Measurements from ENCODE around the gene QKI.
A peak's percentile ranks its signal among the peaks of the same experiment; 100 is the strongest.
"Not testable (repeated sequence)": the region's sequence is repeated elsewhere in the genome, so short reads cannot be mapped to it uniquely, and the experiment has no call there.

Gene QKI

DNA sequence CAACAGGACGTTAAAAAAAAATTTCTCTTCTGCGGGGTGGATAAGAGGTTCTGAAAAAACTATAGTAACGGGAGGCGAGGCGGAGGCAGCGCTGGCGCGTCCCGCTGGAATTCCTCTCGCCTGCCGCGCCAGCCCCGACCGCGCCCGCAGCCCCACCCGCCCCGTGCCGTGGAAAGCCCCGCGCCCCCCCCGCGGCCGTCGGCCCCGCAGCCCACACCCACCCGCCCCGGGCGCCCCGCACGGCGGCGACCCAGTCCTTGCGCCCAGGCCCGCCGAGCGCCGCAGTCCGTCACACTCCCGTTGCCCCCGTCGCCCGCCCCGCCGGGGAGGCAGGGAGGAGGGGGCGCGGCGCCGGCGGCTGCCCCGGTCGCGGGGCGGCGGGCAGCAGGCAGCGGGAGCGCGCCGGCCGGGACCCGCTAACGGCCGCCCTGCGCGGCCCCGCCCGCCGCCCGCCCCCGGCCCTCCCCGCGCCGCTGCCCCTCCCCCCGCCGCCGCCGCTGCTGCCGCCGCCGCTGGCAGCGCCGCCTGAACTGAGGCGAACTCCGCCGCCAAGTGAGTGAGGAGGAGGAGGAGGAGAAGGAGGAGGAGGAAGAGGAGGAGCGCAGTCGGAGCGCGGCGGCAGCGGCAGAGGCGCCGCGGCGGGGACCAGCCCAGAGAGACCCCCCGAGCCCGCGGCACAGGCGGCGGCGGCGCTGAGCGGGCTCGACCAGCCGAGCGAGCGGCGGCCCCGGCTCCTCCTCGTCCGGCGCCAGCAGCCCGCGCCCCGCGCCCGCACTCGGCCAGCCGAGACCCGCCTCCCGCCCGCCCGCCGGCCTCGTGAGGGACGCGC lies at the start of gene QKI:
TSS of gene QKI (plus strand) at position 602 of the 829 bp plus-strand sequence. CDS start 476 bp downstream, outside the sequence.
- DNase-seq (ENCODE audit: low read depth in 2 of 2), result peak; percentile 61 to 64

DNA sequence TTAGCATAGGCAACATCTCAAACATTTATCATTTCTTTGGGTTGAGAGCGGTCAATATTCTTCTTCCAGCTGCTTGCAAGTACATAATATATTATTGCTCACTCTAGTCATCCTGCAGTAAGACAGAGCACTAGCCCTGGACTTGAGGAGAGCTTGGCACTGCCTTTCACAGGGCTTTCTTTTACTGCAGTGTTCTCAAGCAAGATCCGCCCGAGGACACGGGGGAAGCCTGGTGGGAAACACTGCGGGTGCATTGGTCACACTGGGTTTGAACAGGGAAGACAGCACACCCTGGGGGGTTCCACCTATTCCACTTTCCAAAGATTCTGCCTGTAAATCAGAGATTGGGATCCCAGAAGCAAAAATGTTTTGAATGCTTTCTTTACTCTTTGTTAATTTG lies 48.2 kb upstream of the QKI start:
- DNase-seq (ENCODE audit: low read depth in 2 of 2), result no peak

DNA sequence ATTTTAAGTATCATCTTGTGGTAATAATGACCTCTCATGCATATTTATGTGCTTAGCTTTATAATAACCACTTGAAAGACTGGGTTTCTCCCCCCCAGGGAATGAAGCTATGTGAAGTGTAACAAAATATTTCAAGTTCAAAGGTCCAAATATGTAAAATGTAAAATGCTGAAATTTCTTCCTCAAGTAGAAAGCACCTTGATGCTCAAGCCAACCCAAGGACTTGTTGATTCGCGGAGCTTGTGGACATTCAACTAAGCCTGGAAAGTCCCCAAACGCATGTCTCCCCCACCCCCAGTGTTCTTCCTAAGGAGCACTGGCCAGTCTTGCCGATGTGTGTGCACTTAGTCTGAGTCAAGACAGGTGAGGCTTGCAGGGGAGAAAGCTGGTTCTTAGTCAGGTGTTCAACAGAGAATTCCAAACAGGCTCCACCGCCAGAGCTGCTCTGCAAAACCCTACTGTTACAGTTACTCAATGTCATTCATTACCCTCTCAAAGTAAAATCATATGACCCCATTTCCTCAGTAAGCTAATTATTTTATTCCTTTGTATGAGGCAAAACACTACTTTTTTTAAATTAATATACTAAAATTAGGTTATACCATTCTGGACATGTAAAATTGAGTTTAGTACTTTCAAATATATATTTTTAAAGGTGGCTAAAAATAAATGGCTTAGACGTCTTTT lies 46.9 kb upstream of the QKI start:
- no peak for DNase-seq (ENCODE audit: low read depth in 2 of 2)

DNA sequence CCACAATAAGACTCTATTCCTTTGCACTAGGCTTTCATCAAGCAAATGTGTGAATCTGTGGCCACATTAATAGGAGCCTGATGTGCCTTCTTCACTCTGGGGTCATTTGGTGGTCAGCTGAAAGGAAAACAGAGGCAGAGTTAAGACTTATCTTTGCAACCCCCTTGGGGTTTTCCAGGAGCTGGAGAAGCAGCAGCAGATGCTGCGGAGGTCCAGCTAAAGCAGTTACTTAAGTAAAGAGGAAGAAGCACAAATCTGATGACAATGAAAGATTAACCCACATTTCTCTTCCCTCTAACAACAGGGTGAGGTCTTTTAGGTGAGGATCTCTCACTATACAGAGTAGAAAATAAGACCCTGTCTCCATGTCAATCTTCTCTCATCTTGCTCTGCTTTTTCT lies 45.4 kb upstream of the QKI start:
- DNase-seq (ENCODE audit: low read depth in 2 of 2), result no peak

DNA sequence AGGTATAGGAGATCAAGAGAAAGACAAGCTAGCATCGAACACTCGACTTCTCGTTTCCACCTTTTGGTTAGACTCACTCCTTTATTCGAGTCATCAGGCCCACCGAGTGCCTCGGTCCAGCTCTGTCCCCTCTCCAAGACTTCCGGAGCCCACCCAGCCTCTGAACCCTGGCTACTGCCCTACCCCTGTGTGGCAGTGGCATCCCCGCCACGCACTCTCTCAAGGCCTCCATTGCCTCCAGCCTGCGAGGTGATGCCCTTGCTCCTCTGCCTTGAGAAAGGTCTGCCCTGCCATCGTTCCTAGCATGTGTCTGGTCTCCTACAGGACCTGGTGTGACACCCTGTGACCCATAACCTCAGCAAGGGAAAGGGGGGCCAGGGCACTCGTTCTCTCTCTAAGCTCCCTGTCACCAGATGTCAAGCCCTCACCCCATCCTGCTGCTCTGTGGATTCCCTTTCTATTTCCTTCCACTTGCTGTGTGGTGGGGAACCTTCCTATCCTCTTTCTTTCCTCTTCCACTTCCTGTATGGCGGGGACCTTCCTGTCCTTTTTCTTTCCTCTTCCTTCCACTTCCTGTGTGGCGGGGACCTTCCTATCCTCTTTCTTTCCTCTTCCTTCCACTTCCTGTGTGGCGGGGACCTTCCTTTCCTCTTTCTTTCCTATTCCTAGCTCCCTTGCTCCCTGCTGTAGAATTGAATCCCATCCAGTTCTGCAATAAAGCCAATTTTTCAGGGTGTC lies 44.7 kb upstream of the QKI start:
- DNase-seq (ENCODE audit: low read depth in 2 of 2), result no peak

DNA sequence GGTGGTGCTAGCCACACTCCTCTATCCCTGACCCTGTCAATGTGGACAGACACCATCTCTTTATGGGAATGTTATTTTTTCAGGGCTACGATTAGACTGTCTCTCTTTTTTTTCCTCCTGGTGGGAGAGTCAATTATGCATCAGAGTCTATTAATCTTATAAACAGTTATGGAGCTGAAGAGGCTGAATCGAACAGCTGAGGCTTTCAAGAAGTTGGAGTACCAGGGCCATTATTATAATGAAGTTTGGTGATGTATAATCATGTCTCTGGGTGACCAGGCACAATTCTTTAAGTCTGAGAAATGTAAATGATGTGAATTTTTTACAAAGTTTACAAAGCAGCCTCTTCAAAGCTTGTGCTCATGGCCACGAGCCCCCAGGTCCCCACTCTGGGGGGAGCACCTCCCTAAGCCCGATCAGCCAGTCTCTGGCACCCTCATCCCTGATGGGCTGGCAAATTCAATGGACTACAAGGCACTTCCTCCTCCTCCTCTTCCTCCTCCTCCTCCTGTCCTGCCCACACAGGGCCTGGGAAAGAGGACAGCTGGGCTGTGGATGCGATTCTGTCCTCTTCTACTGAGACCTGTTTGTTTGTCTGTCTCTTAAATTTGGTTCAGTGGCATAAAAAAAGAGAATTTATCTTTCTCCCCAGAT lies 43.9 kb upstream of the QKI start:
- no peak for DNase-seq (ENCODE audit: low read depth in 2 of 2)

DNA sequence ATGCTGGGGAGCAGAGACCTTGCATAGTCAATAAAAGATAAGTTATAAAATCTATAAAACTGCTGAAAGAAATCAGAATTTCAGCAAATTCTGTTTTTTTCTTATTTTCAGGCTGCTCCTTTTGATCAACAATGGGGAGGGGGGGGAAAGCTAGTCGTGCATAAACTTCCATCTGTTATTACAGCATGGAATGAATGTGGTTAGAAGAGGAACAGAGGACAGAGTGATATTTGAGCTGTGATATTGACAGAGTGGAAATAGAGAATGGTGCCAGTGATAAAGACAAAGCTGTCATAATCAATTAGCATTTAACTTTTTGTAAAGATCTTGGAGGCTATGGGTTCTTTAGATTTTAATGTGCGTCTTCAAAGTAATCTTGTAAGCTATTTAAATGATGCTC lies 43.4 kb upstream of the QKI start:
- no peak for DNase-seq (ENCODE audit: low read depth in 2 of 2)

DNA sequence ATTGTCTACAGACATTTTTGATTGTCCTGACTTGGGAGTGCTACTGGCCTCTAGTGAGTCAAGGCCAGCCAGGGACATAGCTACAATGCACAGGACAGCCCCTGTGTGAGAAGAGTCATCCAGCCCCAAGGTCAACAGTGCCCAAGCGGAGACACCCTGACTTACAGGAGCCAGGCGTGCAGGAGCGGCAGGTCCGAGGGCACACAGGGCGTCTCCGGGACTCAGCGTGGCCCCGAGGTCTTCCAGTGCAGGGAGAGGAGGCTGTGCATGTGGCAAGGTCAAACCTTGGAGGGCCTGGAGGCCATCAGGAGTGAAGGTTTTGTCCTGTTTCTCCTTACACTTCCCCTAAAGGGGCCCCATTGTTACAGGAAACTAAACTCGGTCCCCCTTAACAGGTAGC lies 41.3 kb upstream of the QKI start:
- no peak for DNase-seq (ENCODE audit: low read depth in 2 of 2)

DNA sequence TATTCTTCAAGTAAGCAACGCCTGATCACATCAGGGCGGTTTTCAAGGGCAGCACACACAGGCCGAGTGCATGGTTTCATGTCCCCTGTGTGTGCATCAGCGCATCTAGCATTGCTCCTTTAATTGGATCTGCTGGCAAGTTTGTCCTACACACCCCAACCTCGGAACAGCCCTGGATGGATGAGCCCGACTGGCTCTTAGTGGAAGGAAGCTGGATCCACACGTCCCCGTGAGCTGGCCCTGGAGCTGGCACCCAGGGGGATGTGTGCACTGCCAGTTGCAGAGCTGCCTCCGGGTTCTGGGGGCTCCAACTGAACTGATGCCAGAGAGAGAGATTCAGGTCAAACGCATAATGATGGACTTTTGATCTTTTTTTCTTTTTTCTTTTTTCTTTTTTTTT lies 39.2 kb upstream of the QKI start:
- no peak for DNase-seq (ENCODE audit: low read depth in 2 of 2)

DNA sequence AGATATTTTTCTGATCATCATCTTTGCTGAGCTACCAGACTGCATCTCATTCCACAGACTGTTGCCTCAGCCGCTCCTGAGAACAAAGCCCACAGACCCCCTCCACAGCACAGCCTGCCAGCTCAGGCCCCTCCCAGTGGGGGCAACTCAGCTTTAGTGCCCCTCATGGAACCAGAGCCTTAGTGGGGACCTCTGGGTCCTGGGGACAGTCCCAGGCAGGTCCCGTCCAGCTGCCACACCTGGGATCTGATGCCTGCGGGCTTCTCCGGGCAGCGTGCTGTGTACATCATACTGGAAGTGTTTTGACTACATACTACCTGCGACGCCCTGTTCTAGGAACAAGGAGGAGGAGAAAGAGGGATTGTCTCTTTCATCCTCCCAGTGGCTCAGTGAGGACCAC lies 38.3 kb upstream of the QKI start:
- no peak for DNase-seq (ENCODE audit: low read depth in 2 of 2)

DNA sequence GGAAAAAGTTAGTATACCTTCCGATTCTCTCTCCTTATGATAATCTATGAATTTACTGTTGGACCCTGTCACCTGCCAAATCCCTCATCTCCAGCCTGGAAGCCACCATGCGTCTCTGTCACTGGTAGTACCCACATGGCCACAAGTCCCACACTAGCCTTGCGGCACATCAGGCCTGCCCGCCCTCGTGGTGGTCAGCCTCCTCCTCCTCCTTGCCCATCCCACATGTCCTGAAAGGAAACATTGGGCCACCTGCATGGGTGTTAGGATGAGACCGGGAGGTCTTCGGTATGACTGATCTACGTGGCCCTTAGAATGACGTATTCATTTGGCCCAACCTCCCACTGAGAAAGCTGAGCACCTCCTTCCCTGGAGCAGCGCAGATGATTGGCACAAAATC lies 37.0 kb upstream of the QKI start:
- DNase-seq (ENCODE audit: low read depth in 2 of 2), result no peak

DNA sequence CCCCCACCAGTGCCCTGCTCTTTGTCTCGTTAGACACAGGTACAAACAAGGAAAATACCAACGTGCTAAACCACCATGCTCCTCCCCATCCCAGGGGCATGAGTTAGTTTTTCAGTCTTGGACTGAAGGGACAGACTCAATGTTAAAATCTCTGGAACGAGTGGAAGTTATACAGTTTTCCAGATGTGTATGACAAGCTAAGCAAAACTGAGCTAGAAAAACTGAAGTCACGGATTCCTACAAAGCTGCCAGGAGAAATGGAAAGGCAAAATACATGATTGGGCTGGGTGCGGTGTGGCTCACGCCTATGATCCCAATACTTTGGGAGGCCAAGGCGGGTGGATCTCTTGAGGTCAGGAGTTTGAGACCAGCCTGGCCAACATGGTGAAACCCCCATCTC lies 34.3 kb upstream of the QKI start:
- no peak for DNase-seq (ENCODE audit: low read depth in 2 of 2)

DNA sequence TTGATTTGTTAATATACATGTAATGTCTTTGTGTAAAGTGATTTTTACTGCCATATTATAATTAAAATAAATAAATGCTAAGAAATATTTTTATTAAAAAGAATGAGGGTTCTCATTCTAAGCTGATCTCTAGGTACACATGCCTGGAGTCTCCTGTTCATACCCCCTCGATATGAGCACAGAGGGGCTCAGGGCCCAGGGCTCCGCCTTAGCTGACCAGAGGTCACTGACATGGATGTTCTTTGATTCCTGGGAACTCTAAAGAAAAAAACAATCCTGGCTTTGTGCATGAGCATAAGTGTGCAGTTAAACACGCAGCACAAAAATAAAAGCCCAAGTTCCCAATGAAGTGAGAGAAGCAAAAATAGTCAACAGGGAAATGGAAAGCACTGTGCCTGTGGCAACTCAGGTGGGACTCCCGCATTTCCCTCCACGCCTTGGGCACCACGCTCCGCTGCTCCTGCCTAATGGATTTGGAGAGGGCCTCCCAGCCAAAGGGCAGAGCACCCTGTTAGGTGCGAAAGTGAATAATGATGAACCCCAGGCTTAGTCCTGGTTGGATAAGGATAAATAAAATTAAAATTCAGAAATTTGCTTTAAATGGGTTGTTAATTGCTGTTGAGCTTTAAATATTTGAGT lies 33.3 kb upstream of the QKI start:
- no peak for DNase-seq (ENCODE audit: low read depth in 2 of 2)

DNA sequence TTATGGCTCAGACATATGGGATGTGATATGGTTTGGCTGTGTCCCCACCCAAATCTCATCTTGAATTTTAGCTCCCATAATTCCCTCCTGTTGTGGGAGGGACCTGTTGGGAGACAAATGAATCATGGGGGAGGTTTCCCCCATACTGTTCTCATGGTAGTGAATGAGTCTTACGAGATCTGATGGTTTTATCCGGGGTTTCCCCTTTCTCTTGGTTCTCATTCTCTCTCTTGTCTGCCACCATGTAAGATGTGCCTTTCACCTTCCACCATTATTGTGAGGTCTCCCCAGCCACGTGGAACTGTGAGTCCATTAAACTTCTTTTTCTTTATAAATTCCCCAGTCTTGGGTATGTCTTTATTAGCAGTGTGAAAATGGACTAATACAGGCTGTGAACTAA lies 31.1 kb upstream of the QKI start:
- DNase-seq (ENCODE audit: low read depth in 2 of 2), result not testable (repeated sequence)

DNA sequence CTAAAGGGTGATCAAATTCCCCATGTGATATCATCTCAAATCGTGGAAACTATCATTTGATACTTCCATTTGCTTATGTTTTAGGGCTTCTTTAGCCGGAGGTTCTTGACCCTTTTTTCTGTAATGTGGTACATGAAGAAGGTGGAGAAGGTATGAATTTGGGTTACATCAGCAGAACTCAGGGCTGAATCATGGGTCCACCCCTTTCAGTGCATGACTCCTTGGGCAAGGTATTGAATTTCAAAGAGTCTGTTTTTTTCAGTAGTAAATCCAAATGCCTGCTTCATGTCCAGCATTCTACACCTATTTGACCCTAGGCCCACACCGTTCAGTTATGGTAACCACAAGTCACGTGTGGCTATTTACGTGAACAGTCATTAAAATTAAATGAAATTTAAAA lies 30.6 kb upstream of the QKI start:
- no peak for DNase-seq (ENCODE audit: low read depth in 2 of 2)

DNA sequence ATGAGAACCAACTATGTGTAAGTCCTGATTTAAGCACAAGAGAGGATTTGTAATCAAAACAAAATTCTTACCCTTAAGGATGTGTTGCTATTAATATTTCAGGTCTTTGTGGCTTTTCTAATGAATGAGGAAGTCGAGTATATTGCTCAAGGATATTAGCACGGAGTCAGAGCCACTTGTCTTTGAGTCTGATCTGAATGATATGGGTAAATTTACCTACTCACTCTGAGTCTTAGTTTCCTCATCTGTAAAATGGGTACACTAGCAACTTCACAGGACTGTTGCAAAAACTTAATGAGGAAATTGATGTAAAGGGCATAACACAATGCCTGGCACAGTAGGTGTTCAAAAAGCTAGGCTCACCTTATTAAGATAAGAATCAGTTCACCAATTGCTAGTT lies 30.0 kb upstream of the QKI start:
- DNase-seq (ENCODE audit: low read depth in 2 of 2), result no peak

DNA sequence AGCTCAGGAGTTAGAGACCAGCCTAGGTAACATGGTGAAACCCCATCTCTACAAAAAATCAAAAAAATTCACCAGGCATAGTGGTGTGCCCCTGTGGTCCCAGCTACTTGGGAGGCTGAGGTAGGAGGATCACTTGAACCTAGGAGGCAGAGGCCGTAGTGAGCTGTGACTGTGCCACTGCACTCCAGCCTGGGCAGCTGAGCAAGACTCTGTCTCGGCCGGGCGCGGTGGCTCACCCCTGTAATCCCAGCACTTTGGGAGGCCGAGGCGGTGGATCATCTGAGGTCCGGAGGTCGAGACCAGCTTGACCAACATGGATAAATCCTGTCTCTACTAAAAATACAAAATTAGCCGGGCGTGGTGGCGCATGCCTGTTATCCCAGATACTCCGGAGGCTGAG lies 29.0 kb upstream of the QKI start:
- DNase-seq (ENCODE audit: low read depth in 2 of 2), result not testable (repeated sequence)

DNA sequence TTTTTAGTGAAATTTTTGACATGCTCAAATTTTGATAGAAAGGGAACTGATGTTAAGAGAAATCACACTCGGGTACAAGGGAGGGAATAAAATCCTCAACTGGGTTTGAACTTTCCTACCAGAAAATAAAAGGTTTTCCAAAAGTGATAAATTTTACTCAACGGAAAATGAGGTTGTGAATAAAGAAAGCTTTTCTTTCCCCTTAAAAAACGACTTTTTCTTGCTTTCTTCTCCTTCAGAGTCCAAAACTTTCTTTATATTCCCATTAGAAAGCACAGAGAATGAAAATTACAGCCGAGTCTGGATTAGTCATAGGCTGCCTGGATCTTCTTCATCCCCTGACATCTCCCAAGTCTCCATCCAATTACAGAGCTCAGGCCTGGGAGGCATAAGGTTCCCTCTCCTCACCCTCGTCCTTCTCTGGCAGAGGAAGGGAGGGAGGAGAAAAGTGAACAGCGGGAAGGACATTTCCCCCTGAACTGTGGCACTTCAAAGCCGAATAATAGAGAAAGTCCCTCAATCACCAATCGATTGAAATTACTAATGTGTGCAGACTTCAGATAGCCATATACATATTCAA lies 28.1 kb upstream of the QKI start:
- no peak for DNase-seq (ENCODE audit: low read depth in 2 of 2)

DNA sequence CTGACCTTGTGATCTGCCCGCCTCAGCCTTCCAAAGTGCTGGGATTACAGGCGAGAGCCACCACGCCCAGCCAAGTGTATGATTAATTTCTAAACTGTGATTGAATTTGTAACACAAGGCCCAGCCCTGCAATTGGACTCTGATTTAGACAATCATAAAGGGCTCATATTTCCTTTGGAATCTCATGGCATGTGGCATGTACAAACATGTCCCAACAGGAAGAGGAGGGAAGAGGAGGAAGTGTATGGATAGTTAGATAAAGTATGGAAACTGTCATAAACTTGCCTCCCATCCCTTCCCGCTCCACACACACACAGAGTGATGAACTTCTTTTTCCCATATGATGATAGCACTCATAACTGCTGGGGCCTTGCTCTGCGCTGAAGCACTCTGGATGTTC lies 27.2 kb upstream of the QKI start:
- DNase-seq (ENCODE audit: low read depth in 2 of 2), result no peak

DNA sequence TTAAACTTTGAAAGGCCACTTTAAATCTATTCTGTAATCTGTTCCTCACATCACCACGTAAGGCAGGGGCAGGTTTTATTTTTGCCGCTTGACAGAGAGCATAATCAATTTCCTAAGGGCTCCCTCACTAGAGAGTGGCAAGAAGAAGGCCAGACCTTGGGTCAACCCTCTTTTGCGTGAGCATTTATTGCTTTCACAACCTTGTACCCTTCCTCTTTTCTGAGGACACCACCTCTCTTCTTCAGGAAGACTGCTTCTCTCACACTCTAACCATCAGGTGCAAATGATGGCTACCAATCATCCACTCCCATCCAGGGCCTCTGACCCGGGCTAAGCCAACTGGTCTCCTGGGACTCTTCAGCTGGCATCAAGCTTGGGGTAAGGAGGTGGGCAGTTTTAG lies 25.2 kb upstream of the QKI start:
- no peak for DNase-seq (ENCODE audit: low read depth in 2 of 2)

DNA sequence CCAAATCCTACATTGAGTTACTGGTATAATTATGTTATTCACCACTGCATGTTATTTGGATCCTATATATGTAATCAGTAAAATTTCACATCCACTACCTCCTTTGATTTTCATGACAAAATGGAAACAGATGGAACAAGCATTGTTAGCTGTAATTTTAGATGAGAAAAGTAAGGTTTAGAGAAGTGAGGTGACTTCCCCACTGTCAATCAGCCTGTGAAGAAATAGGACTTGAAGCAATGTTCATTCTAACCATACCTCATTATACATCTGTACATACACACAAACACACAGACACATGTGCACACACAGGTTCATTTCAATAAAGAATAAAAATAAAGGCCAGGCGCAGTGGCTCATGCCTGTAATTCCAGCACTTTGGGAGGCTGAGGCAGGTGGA lies 23.7 kb upstream of the QKI start:
- no peak for DNase-seq (ENCODE audit: low read depth in 2 of 2)
